Endothelial cell of umbilical vein (primary cell): ENCODE results near the gene CASP3.

ENCODE experiments used
- FOS ChIP-seq: IDR thresholded peaks from 2 replicates; pipeline ENCODE4 v1.6.1; 2011; ENCODE audit warnings: mild to moderate bottlenecking, low read length, moderate library complexity, borderline replicate concordance; ENCODE audit not compliant: insufficient read depth
- POLR2A ChIP-seq: IDR thresholded peaks from 2 replicates; pipeline ENCODE4 v1.6.1; 2012; ENCODE audit warnings: low read depth, mild to moderate bottlenecking, control low read depth, low read length

DNA sequence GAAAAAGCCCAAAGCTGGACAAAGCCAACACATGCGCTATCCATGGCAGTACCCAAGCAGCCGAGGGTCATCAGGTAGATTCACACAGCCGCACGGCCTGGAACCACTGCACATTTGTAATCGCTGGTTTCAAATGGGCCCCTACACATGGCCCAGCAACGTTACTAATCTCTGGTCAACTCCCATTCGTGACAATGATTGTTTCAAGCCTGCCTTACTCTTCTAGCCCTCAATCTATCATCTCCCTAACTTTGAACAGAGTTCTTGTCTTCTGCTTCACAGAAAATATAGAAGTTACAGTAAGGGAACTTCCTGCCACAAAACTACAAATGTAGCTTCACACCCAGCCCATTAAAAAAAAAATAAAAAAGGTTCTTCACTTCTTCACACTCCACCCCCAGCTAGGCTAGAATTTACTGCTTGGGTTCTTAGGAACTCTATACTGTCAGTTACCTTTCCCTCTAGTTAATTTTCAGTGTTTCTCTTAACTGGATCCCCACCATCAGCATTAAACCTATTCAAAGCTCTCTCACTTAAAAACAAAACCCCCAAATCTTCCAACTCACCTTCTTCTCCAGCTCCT, 24.2 kb downstream of the CASP3 start:
- TF ChIP-seq POLR2A (no peak), FOS (no peak)
